Middle frontal gyrus (tissue), 1 donor: ENCODE measurements around the gene MINDY4.

Experiments
- DNase-seq: peaks from one replicate; pipeline ENCODE4 v3.0.0-alpha.2; 2015; ENCODE audit warnings: low spot score; ENCODE audit errors: extremely low spot score

Gene MINDY4

DNA sequence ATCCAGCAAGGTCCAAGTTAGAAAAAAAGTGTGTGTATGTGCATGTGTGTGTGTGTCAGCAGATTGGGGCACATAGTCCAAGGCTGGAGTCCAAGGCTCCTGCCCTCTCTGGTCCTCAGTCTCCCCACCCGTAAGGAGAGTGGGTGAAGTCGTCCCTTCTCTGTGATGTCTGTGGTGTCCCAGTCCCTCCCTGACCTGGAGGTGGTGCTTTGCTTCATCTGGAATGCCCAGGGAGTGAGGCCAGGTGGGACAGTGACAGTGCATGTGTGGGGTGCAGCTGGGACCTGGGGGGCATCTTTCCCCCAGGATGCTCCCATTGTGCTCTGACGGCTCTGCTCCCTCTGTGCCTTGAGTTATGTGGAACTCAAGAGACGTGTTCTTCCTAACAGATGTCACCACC is 158.5 kb downstream of the MINDY4 start:
- DNase-seq: no peak

DNA sequence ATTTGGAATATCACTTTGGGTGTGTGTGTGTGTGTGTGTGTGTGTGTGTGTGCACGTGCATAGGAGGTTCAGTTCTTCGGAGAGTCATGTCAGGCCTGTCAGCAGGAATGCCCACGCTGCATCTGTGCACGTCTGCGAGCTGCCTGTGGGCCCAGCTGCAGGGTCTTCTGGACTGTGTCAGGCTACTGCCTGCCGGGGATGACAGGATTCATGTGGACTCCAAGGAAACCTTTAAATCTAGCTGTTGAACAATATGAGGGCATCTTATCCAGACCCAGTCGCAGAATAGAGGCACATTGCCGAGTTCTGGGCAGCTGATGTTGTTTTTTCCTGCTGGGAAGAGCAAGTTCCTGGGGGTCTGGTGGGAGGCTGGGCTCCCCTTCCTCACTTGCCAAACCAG is 159.4 kb downstream of the MINDY4 start:
- no peak for DNase-seq

GRCh38 chr7:30931161-30931928 is 160.1 kb downstream of the MINDY4 start:
- no peak for DNase-seq

GRCh38 chr7:30931929-30932540 is 160.8 kb downstream of the MINDY4 start:
- DNase-seq: no peak

- DNase-seq: no peak
These were observed 161.3 kb downstream of the MINDY4 start for GRCh38 chr7:30932562-30932961.

- no peak for DNase-seq
These were observed 162.1 kb downstream of the MINDY4 start for GRCh38 chr7:30933124-30933974.

GRCh38 chr7:30934225-30934624 is 163.0 kb downstream of the MINDY4 start:
- no peak for DNase-seq

DNA sequence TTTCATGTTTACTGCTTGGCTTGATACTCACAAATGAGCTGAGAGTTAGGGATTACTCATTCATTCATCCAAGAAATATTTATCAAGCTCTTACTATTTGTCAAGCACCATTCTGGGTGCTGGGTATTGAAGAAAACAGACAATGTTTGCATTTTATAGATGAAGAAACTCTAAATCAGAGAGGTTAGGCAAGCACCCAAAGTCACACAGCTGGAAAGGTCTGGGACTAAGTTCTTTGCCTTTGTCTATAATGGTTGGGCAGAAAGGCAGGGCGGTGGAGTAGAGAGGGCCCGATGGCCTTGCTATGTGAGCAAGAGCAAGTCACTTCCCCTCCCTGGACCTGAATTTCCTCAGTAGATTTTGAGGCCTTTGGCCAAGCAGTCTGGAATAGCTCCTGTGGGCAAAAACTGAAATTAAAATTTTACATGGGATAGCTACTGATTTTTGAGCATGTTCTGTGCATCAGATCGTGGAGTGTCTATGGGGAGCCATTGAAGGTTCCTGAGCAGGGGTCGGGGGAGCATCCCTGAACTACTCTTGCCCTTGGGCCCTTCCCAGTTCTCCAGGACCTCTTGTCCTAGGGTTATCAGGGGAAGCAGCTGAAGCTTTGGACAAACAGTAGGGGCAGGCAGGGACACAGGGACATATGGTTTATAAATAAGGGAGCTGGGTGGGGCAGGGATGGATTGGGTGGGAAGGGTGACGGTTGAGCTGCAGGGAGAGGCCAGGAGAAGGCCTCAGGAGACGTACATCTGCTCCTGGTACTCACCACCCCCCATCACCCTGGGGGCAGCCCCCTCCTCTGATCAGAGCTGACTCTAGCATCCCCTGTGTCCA is 163.7 kb downstream of the MINDY4 start:
- no peak for DNase-seq

- DNase-seq: no peak
These were observed 164.3 kb downstream of the MINDY4 start for GRCh38 chr7:30935569-30935877.

- DNase-seq: no peak
These were observed 165.5 kb downstream of the MINDY4 start for GRCh38 chr7:30936650-30937245.

- no peak for DNase-seq
These were observed 166.2 kb downstream of the MINDY4 start for GRCh38 chr7:30937416-30937815.

GRCh38 chr7:30938435-30939316 is 167.5 kb downstream of the MINDY4 start:
- peak; percentile 18 for DNase-seq

DNA sequence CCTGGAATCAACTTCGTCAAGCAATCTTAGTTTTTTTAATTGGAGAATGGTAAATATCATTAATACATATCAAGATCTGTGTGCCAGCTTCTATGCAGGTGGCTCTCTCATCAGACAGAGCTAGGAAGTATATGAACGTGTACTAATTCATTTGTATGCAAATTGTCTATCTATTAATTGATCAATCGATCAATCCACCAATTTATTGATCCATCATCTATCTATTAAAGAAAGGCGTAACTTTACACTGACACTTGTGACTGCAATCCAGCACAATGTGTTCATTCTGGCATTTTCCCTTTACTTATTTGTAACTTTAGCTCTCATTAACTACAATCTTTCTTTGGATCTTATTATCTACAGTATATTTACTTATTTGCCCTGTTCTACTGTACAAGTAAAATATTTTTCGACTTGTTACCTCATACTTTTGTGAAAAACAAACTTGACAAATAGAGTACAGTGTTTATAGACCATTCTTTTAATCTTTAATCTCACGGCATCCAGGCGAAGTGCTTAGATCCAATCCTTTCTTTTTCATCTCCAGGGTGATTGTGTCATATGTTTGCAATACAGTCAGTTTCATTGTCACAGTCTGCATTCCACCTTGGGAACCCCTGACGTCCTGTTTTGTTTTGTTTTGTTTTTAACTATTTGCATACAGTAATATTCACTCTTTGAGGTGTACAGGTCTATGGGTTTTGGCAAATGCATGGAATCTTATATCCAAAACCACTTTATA is 170.5 kb downstream of the MINDY4 start:
- no peak for DNase-seq
